AG04450 (cell line): Measurements from ENCODE around the gene NDFIP1. TPM values are rescaled to one million over a fixed set of nuclear protein-coding genes. Genes with fewer than 3 reads are reported as not detected.

ENCODE experiments used
- CTCF ChIA-PET: fragments of 300-600, 350-600 bp; formaldehyde crosslinking; extraction: SDS; loops from one replicate; lab custom pipeline; 2022; ENCODE audit warnings: antibody characterized with exemption, inconsistent platforms; lab: Charles Lee
- POLR2A ChIA-PET: fragments of 350-600 bp; formaldehyde crosslinking; extraction: SDS; loops from one replicate; lab custom pipeline; 2021; ENCODE audit warnings: antibody characterized with exemption, inconsistent platforms; lab: Yijun Ruan, JAX
- DNase-seq: peaks from one replicate; pipeline ENCODE4 v3.0.0-alpha.2; 2011; ENCODE audit warnings: low read depth, low spot score
- H3K27ac ChIP-seq: one replicate; pipeline ENCODE4 v1.5.1; 2012; ENCODE audit warnings: low read depth, low read length, control low read depth
- H3K27me3 ChIP-seq: one replicate; pipeline ENCODE4 v1.6.0; 2012; ENCODE audit warnings: low read length; ENCODE audit not compliant: control insufficient read depth, insufficient read depth
- H3K4me3 ChIP-seq: 2 replicates; pipeline ENCODE4 v1.5.1; 2011; ENCODE audit warnings: mild to moderate bottlenecking, low read depth, low read length, control low read depth
- H3K9me3 ChIP-seq: 2 replicates; pipeline ENCODE4 v1.5.1; 2012; ENCODE audit warnings: low read length; ENCODE audit not compliant: control insufficient read depth, insufficient read depth
- CTCF ChIP-seq: IDR thresholded peaks from 2 replicates; pipeline ENCODE4 v1.5.1; 2011; ENCODE audit warnings: low read depth, low read length, control low read depth, inconsistent platforms
- polyA plus RNA-seq: library from polyadenylated mRNA; depleted of rRNA; stranded (reverse); fragments of >200 nt; gene quantifications from 2 replicates; pipeline ENCODE4 v1.2.3, GENCODE V29; 2011

The NDFIP1 gene
- polyA plus RNA-seq, 1 experiment: 31.9 TPM

GRCh38 chr5:142109331-142110045 lies 909 bp downstream of the NDFIP1 start:
- ChIA-PET POLR2A (interaction anchor here (0.6 to 1.3 kb wide), 3 partner anchors 94 to 698 kb away, joined by 3 to 5 read pairs (median 3); partner anchors contain the start of gene RNF14), CTCF (interaction anchor here (1.0 to 1.9 kb wide), 3 partner anchors 94 to 418 kb away, joined by 3 to 12 read pairs (median 6); partner anchors contain the start of gene GNPDA1)
- Histone ChIP-seq H3K4me3 (peak overlapping the region; percentile 78), H3K27ac (peak overlapping the region; percentile 74), H3K27me3 (no peaks in the 10 kb centered on the region), H3K9me3 (no peaks in the 10 kb centered on the region)
- DNase-seq: no peak
- TF ChIP-seq CTCF: no peak

- peak overlapping the region; percentile 78 for H3K4me3 ChIP-seq
- ChIA-PET POLR2A (interaction anchor here (0.6 to 1.3 kb wide), 3 partner anchors 95 to 699 kb away, joined by 3 to 5 read pairs (median 3); partner anchors contain the start of gene RNF14), CTCF (interaction anchor here (0.6 to 1.9 kb wide), 6 partner anchors 35 to 1515 kb away, joined by 3 to 12 read pairs (median 4); partner anchors contain the start of gene GNPDA1)
- no peak for DNase-seq
- peak overlapping the region; percentile 33 for H3K27ac ChIP-seq
- no peak for TF ChIP-seq CTCF
- no peaks in the 10 kb centered on the region for H3K27me3 ChIP-seq
- H3K9me3 ChIP-seq: no peaks in the 10 kb centered on the region
These were observed 1.5 kb downstream of the NDFIP1 start for GRCh38 chr5:142110046-142110531.

- TF ChIP-seq CTCF: no peak
- H3K27me3 ChIP-seq: no peaks in the 10 kb centered on the region
- no peaks in the 10 kb centered on the region for H3K9me3 ChIP-seq
- ChIA-PET CTCF (interaction anchor here (0.6 to 1.9 kb wide), 5 partner anchors 34 to 1516 kb away, joined by 4 to 12 read pairs (median 5); partner anchors contain the start of gene GNPDA1), POLR2A (interaction anchor here (1.1 kb wide), 1 partner anchor 96 kb away, joined by 3 read pairs; no protein-coding TSS in a partner anchor)
- H3K27ac ChIP-seq: no peak overlapping the region
- no peak overlapping the region for H3K4me3 ChIP-seq
- no peak for DNase-seq
These were observed 2.6 kb downstream of the NDFIP1 start for GRCh38 chr5:142110988-142111687.

DNA sequence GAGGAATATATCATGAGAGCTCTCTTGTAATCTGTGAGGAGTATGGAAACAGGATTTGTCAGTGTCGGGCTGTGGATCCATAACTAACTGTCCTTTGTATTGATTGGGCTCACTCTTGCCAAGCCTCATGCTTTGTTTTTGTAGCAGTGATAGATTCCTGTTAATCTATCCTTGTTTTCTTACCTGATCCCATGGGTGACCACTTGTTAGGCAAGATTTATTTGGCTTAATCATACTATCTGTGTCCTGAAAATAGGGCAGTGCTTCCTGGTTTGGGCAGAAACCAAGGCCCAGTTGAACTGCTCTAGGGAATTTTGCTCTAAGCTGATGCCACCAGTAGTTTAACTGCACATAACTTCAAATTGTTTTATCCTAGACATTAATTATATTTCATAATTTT lies 6.1 kb downstream of the NDFIP1 start:
- no peak for DNase-seq
- H3K27me3 ChIP-seq: no peaks in the 10 kb centered on the region
- ChIA-PET CTCF (interaction anchor here (0.8 kb wide), 1 partner anchor 30 kb away, joined by 3 read pairs; no protein-coding TSS in a partner anchor), POLR2A (no interaction called here)
- H3K9me3 ChIP-seq: no peaks in the 10 kb centered on the region
- TF ChIP-seq CTCF: no peak
- H3K4me3 ChIP-seq: no peak overlapping the region
- H3K27ac ChIP-seq: no peak overlapping the region
